ENCODE results near the gene CUEDC2.

The CUEDC2 gene

GRCh38 chr10:102384053-102384452, 48.3 kb downstream of the CUEDC2 start:
- TF ChIP-seq, protein P1, sequence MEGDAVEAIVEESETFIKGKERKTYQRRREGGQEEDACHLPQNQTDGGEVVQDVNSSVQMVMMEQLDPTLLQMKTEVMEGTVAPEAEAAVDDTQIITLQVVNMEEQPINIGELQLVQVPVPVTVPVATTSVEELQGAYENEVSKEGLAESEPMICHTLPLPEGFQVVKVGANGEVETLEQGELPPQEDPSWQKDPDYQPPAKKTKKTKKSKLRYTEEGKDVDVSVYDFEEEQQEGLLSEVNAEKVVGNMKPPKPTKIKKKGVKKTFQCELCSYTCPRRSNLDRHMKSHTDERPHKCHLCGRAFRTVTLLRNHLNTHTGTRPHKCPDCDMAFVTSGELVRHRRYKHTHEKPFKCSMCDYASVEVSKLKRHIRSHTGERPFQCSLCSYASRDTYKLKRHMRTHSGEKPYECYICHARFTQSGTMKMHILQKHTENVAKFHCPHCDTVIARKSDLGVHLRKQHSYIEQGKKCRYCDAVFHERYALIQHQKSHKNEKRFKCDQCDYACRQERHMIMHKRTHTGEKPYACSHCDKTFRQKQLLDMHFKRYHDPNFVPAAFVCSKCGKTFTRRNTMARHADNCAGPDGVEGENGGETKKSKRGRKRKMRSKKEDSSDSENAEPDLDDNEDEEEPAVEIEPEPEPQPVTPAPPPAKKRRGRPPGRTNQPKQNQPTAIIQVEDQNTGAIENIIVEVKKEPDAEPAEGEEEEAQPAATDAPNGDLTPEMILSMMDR (IDR thresholded peaks at IDR 0.05), result no peak
- Mint-ChIP-seq H3K4me1 (no peaks in the 10 kb centered on the region), H3K36me3 (ENCODE audit: low read depth) (peaks cover 17% of the 10 kb centered on the region), H3K27ac (no peak overlapping the region), H3K27me3 (ENCODE audit: low read depth, poor library complexity) (peaks cover 8% of the 10 kb centered on the region), H3K9me3 (no peaks in the 10 kb centered on the region), H3K4me3 (no peak overlapping the region)
- no peak for DNase-seq

- Mint-ChIP-seq H3K9me3 (no peaks in the 10 kb centered on the region), H3K27ac (no peak overlapping the region)
Observed at GRCh38 chr10:102382871-102383270, 49.5 kb downstream of the CUEDC2 start.

DNA sequence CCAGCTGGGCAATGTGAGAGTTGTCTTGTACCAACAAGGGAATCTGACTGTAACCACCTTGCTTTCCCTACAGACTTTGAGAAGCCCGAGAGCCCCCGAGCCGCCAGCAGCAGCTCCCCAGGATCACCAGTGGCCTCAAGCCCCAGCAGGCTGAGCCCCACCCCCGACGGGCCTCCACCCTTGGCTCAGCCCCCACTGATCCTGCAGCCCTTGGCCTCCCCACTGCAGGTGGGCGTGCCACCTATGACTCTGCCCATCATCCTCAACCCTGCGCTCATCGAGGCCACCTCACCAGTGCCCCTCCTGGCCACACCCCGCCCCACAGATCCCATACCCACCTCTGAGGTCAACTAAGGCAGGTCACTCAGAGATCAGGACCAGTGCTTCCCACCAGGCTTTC, 50.4 kb downstream of the CUEDC2 start:
- Mint-ChIP-seq H3K27me3 (ENCODE audit: low read depth, poor library complexity) (no peaks in the 10 kb centered on the region), H3K4me1 (no peaks in the 10 kb centered on the region), H3K9me3 (no peaks in the 10 kb centered on the region), H3K36me3 (ENCODE audit: low read depth) (peaks cover 17% of the 10 kb centered on the region), H3K27ac (no peak overlapping the region), H3K4me3 (no peak overlapping the region)
- TF ChIP-seq, protein P1 (IDR thresholded peaks at IDR 0.05), result no peak
- no peak for DNase-seq

More at GRCh38 chr10:102382871-102383270, 49.5 kb downstream of the CUEDC2 start:
- Mint-ChIP-seq H3K4me1 (no peaks in the 10 kb centered on the region), H3K4me3 (no peak overlapping the region), H3K36me3 (ENCODE audit: low read depth) (peaks cover 17% of the 10 kb centered on the region), H3K27me3 (ENCODE audit: low read depth, poor library complexity) (no peaks in the 10 kb centered on the region)
- DNase-seq, result no peak
- TF ChIP-seq, protein P1 (IDR thresholded peaks at IDR 0.05), result no peak

DNA sequence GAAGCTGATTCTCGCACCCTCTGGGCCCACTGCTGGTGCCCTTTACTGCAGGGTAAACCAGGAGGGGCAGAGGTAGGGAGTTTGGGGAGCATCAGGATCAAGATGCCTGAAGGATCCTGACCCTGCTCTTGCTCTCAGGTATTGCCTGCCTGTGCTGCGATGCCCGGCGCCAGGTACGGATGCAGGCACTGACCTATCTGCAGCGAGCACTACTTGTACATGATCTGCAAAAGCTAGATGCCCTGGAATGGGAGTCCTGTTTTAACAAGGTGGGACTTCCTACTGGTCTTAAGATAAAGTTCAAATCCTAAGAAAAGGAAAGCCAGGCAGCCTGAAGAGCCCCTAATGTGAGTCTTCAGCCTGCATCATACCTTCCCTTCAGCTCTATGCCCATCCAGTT, 53.0 kb downstream of the CUEDC2 start:
- no peaks in the 10 kb centered on the region for H3K4me1 Mint-ChIP-seq
- no peaks in the 10 kb centered on the region for H3K9me3 Mint-ChIP-seq
- no peak overlapping the region for H3K27ac Mint-ChIP-seq
- H3K4me3 Mint-ChIP-seq, result no peak overlapping the region
- TF ChIP-seq, protein P1 (IDR thresholded peaks at IDR 0.05), result no peak
- no peaks in the 10 kb centered on the region for H3K27me3 Mint-ChIP-seq (ENCODE audit: low read depth, poor library complexity)
- peaks cover 28% of the 10 kb centered on the region for H3K36me3 Mint-ChIP-seq (ENCODE audit: low read depth)
- DNase-seq, result no peak

- Mint-ChIP-seq H3K27me3 (ENCODE audit: low read depth, poor library complexity) (no peaks in the 10 kb centered on the region), H3K27ac (no peak overlapping the region), H3K4me3 (no peak overlapping the region), H3K9me3 (no peaks in the 10 kb centered on the region), H3K36me3 (ENCODE audit: low read depth) (peaks cover 47% of the 10 kb centered on the region), H3K4me1 (no peaks in the 10 kb centered on the region)
- DNase-seq, result no peak
- TF ChIP-seq, protein P1 (IDR thresholded peaks at IDR 0.05), result no peak
Observed at GRCh38 chr10:102376901-102377300, 55.5 kb downstream of the CUEDC2 start.

GRCh38 chr10:102375867-102376266, 56.5 kb downstream of the CUEDC2 start:
- no peaks in the 10 kb centered on the region for H3K9me3 Mint-ChIP-seq
- TF ChIP-seq, protein P1 (IDR thresholded peaks at IDR 0.05), result no peak

More at GRCh38 chr10:102375867-102376266, 56.5 kb downstream of the CUEDC2 start:
- H3K27me3 Mint-ChIP-seq (ENCODE audit: low read depth, poor library complexity), result no peaks in the 10 kb centered on the region
- peaks cover 47% of the 10 kb centered on the region for H3K36me3 Mint-ChIP-seq (ENCODE audit: low read depth)
- no peaks in the 10 kb centered on the region for H3K4me1 Mint-ChIP-seq
- no peak overlapping the region for H3K4me3 Mint-ChIP-seq
- no peak for DNase-seq
- H3K27ac Mint-ChIP-seq, result no peak overlapping the region
